CD14-positive monocyte (primary cell): Measurements from ENCODE around the gene PADI1. TPM values are rescaled to one million over a fixed set of nuclear protein-coding genes. Genes with fewer than 3 reads are reported as not detected.

ENCODE experiments used
- DNase-seq, 3 donors: peaks; one replicate each; pipeline ENCODE4 v3.0.0-alpha.2; 2011 to 2022
- H2AFZ ChIP-seq: 2 replicates; pipeline ENCODE4 v1.6.0; 2012; ENCODE audit warnings: mild to moderate bottlenecking, low read depth, low read length, inconsistent platforms; ENCODE audit not compliant: insufficient read depth, poor library complexity, severe bottlenecking
- H3K27ac ChIP-seq, 2 donors: 1 replicate in 1 of 2; 2 replicates in 1 of 2; pipeline ENCODE4 v1.5.1; 2012 to 2013; ENCODE audit warnings: low read length in 2 of 2, control low read depth in 1 of 2, inconsistent platforms in 1 of 2, low read depth in 1 of 2, mild to moderate bottlenecking in 1 of 2
- H3K27me3 ChIP-seq, 2 donors: one replicate each; pipeline versions ENCODE4 v1.6.0 to v1.6.1; 2011 to 2013; ENCODE audit warnings: low read length in 2 of 2; ENCODE audit not compliant: control insufficient read depth in 2 of 2, insufficient read depth in 2 of 2
- H3K36me3 ChIP-seq, 2 donors: replicated peaks in 1 of 2; 1 replicate in 1 of 2; 2 replicates in 1 of 2; pipeline versions ENCODE4 v1.5.1 to v1.6.1; 2012 to 2013; ENCODE audit warnings: low read length in 2 of 2, control low read depth in 1 of 2, inconsistent platforms in 1 of 2, mild to moderate bottlenecking in 1 of 2; ENCODE audit not compliant: insufficient read depth in 2 of 2, control insufficient read depth in 1 of 2
- H3K4me1 ChIP-seq, 2 donors: 1 replicate in 1 of 2; 2 replicates in 1 of 2; pipeline versions ENCODE4 v1.5.1 to v1.6.1; 2012 to 2013; ENCODE audit warnings: low read length in 2 of 2, control low read depth in 1 of 2, inconsistent platforms in 1 of 2, mild to moderate bottlenecking in 1 of 2, moderate library complexity in 1 of 2; ENCODE audit not compliant: insufficient read depth in 2 of 2, control insufficient read depth in 1 of 2
- H3K4me2 ChIP-seq: replicated peaks from 2 replicates; pipeline ENCODE3; 2012; ENCODE audit warnings: low read length, moderate library complexity, mild to moderate bottlenecking; ENCODE audit not compliant: poor library complexity, severe bottlenecking; ENCODE audit errors: extremely low read depth
- H3K4me3 ChIP-seq, 3 experiments: fragments of 200-600 bp in 1 of 3; sonication (generic) in 1 of 3; replicated peaks in 1 of 3; 1 replicate in 2 of 3; 2 replicates in 1 of 3; pipeline ENCODE4 v1.5.1; 2011 to 2013; ENCODE audit warnings: low read length in 3 of 3, mild to moderate bottlenecking in 3 of 3, control low read depth in 2 of 3, low read depth in 2 of 3, inconsistent platforms in 1 of 3, moderate library complexity in 1 of 3
- H3K79me2 ChIP-seq: 2 replicates; pipeline ENCODE4 v1.6.0; 2012; ENCODE audit warnings: mild to moderate bottlenecking, control low read depth, inconsistent platforms, low read length, moderate library complexity; ENCODE audit not compliant: insufficient read depth
- H3K9ac ChIP-seq: 2 replicates; pipeline ENCODE4 v1.6.0; 2017; ENCODE audit warnings: low read length, mild to moderate bottlenecking; ENCODE audit not compliant: insufficient read depth, poor library complexity, severe bottlenecking
- H3K9me3 ChIP-seq, 2 donors: replicated peaks in 1 of 2; 1 replicate in 1 of 2; 2 replicates in 1 of 2; pipeline versions ENCODE4 v1.5.1 to v1.6.1; 2012 to 2013; ENCODE audit warnings: low read length in 2 of 2, control low read depth in 1 of 2; ENCODE audit not compliant: control insufficient read depth in 1 of 2, insufficient read depth in 1 of 2
- H4K20me1 ChIP-seq: 2 replicates; pipeline ENCODE4 v1.6.0; 2012; ENCODE audit warnings: mild to moderate bottlenecking, low read length, control low read depth, moderate library complexity; ENCODE audit not compliant: insufficient read depth
- H3K27ac Mint-ChIP-seq, 7 donors: one replicate each; pipeline ENCODE4 v1.8.0; 2020; ENCODE audit warnings: mild to moderate bottlenecking in 7 of 7, mixed read lengths in 7 of 7, moderate library complexity in 6 of 7, inconsistent platforms in 2 of 7
- H3K27me3 Mint-ChIP-seq, 3 donors: one replicate each; pipeline ENCODE4 v1.8.0; 2021 to 2022; ENCODE audit warnings: low read depth in 3 of 3, mild to moderate bottlenecking in 3 of 3, mixed read lengths in 3 of 3, moderate library complexity in 3 of 3, inconsistent platforms in 1 of 3
- H3K36me3 Mint-ChIP-seq, 2 donors: one replicate each; pipeline ENCODE4 v1.8.0; 2020; ENCODE audit warnings: mixed read lengths in 2 of 2, inconsistent platforms in 1 of 2, mild to moderate bottlenecking in 1 of 2
- H3K4me1 Mint-ChIP-seq: one replicate; pipeline ENCODE4 v1.8.0; 2020; ENCODE audit warnings: mild to moderate bottlenecking, mixed read lengths
- H3K4me3 Mint-ChIP-seq, 2 donors: one replicate each; pipeline ENCODE4 v1.8.0; 2020; ENCODE audit warnings: mild to moderate bottlenecking in 2 of 2, mixed read lengths in 2 of 2, moderate library complexity in 1 of 2
- H3K9me3 Mint-ChIP-seq, 7 donors: one replicate each; pipeline ENCODE4 v1.8.0; 2020 to 2022; ENCODE audit warnings: mixed read lengths in 7 of 7, mild to moderate bottlenecking in 6 of 7, moderate library complexity in 6 of 7, inconsistent platforms in 2 of 7
- CTCF ChIP-seq: fragments of 200-600 bp; IDR thresholded peaks from one replicate; pipeline ENCODE4 v1.8.0; 2022; ENCODE audit warnings: antibody characterized with exemption, mild to moderate bottlenecking
- WGBS: methylation state at CpG from one replicate; pipeline ENCODE4 v1.1.5; 2013; ENCODE audit warnings: missing lambda C conversion rate; ENCODE audit not compliant: insufficient coverage; 5-methylcytosine and 5-hydroxymethylcytosine counted together
- intact Hi-C, 2 donors: fragments of 100-400 bp; cut with micrococcal nuclease; formaldehyde crosslinking; loops; one replicate each; pipeline versions ENCODE4 v1.15.0 to v1.15.1; 2023
- polyA plus RNA-seq, 3 donors: library from polyadenylated mRNA; depleted of rRNA in 1 of 3; unstranded in 2 of 3; stranded (reverse) in 1 of 3; fragments of 300-500 nt in 2 of 3; fragments of >200 nt in 1 of 3; fragmentation: Illumina TruSeq in 2 of 3; gene quantifications; 1 replicate in 2 of 3; 2 replicates in 1 of 3; pipeline ENCODE4 v1.2.3, GENCODE V29; 2012 to 2021
- small RNA-seq: library from RNA; depleted of rRNA; stranded (forward); fragments of <200 nt; gene quantifications from one replicate; pipeline ENCODE3, GENCODE V24; 2012; ENCODE audit warnings: low read depth; ENCODE audit not compliant: insufficient read length

The PADI1 gene
- polyA plus RNA-seq, 3 donors = not detected

GRCh38 chr1:17293681-17294425, 88.9 kb downstream of the PADI1 start:
- Histone ChIP-seq H3K27me3 (no peaks in the 10 kb centered on the region), H3K4me1 (peaks cover 4 to 9% of the 10 kb centered on the region in 2 donors), H3K9ac (no peak overlapping the region), H3K27ac (no peak overlapping the region), H3K4me3 (no peak overlapping the region), H3K36me3 (no peaks in the 10 kb centered on the region), H3K4me2 (no peak overlapping the region), H3K79me2 (no peaks in the 10 kb centered on the region), H2AFZ (peak overlapping the region; percentile 47), H4K20me1 (no peaks in the 10 kb centered on the region), H3K9me3 (no peaks in the 10 kb centered on the region)
- intact Hi-C loops = no loop called here
- Mint-ChIP-seq H3K4me1 (peaks cover 17% of the 10 kb centered on the region), H3K4me3 (peak overlapping the region; percentile 1 to 22), H3K9me3 (peaks cover 0 to 2% (median 0%) of the 10 kb centered on the region in 7 donors), H3K27ac (no peak overlapping the region), H3K27me3 (peaks cover 0 to 9% (median 6%) of the 10 kb centered on the region in 3 donors), H3K36me3 (no peaks in the 10 kb centered on the region)
- WGBS = 34% methylated on average over 6 of the region's 14 CpGs
- TF ChIP-seq CTCF = no peak
- DNase-seq = peak in 1 of 3 donors; percentile 1

GRCh38 chr1:17295292-17295691, 90.4 kb downstream of the PADI1 start:
- Histone ChIP-seq H4K20me1 (no peaks in the 10 kb centered on the region), H3K27ac (no peak overlapping the region), H3K4me1 (peaks cover 4 to 9% of the 10 kb centered on the region in 2 donors), H3K79me2 (no peaks in the 10 kb centered on the region), H3K27me3 (no peaks in the 10 kb centered on the region), H3K4me2 (no peak overlapping the region), H3K9me3 (no peaks in the 10 kb centered on the region), H3K9ac (no peak overlapping the region), H2AFZ (no peak overlapping the region), H3K36me3 (no peaks in the 10 kb centered on the region), H3K4me3 (no peak overlapping the region)
- no peak for TF ChIP-seq CTCF
- intact Hi-C loops = no loop called here
- H3K27ac Mint-ChIP-seq = no peak overlapping the region
- no peaks in the 10 kb centered on the region for H3K36me3 Mint-ChIP-seq
- WGBS = 100% methylated on average over 1 of the region's 4 CpGs
- H3K27me3 Mint-ChIP-seq = peaks cover 0 to 9% (median 6%) of the 10 kb centered on the region in 3 donors
- DNase-seq = no peak
- peaks cover 0 to 2% (median 0%) of the 10 kb centered on the region in 7 donors for H3K9me3 Mint-ChIP-seq
- H3K4me1 Mint-ChIP-seq = peaks cover 17% of the 10 kb centered on the region
- H3K4me3 Mint-ChIP-seq = no peak overlapping the region

Small RNAs within 50 kb of the gene (small RNA-seq; reads per million reads assigned to genes)
- not detected for gene MIR3972

Other genes with a start within 250 kb of the PADI1 start
- gene MFAP2, start 224.5 kb upstream of the PADI1 start, polyA plus RNA-seq = not detected
- gene ATP13A2, start 193.2 kb upstream of the PADI1 start, polyA plus RNA-seq = 10 to 100 TPM; 17.6 to 37.8 (median 19.5) TPM
- 100 to 1,000 TPM; 116 to 275 (median 241) TPM for gene SDHB, start 151.1 kb upstream of the PADI1 start, polyA plus RNA-seq
- 10 to 100 TPM; 18.6 to 61.7 (median 32.6) TPM for gene PADI2, start 85.7 kb upstream of the PADI1 start, polyA plus RNA-seq
- gene PADI3, start 44.0 kb downstream of the PADI1 start, polyA plus RNA-seq = under 1 TPM in 1 of 3 donors, not detected in 2; 0.01 TPM
- 100 to 1,000 TPM; 160 to 356 (median 164) TPM for gene PADI4, start 103.1 kb downstream of the PADI1 start, polyA plus RNA-seq
- under 1 TPM; 0.66 to 0.83 (median 0.78) TPM for gene PADI6, start 167.1 kb downstream of the PADI1 start, polyA plus RNA-seq
- gene RCC2, start 234.5 kb downstream of the PADI1 start, polyA plus RNA-seq = 10 to 100 TPM; 22.3 to 66.3 (median 40.9) TPM